HG03066 (cell line): Measurements from ENCODE around the gene ZNF496.
"Not testable (repeated sequence)": the region's sequence is repeated elsewhere in the genome, so short reads cannot be mapped to it uniquely, and the experiment has no call there.

Experiments
- ATAC-seq: cut with Tn5 transposase; IDR thresholded peaks from one replicate; pipeline ENCODE4 v1.9.1; 2021; ENCODE audit warnings: low read depth; ENCODE audit not compliant: unreplicated experiment

ZNF496 gene

GRCh38 chr1:247331525-247332214 lies at the start of gene ZNF496:
Gene ZNF496, minus strand, starts transcription at chr1:247331867. Its CDS starts 2,289 bp downstream, at chr1:247329578.
- peak; percentile 67 for ATAC-seq

DNA sequence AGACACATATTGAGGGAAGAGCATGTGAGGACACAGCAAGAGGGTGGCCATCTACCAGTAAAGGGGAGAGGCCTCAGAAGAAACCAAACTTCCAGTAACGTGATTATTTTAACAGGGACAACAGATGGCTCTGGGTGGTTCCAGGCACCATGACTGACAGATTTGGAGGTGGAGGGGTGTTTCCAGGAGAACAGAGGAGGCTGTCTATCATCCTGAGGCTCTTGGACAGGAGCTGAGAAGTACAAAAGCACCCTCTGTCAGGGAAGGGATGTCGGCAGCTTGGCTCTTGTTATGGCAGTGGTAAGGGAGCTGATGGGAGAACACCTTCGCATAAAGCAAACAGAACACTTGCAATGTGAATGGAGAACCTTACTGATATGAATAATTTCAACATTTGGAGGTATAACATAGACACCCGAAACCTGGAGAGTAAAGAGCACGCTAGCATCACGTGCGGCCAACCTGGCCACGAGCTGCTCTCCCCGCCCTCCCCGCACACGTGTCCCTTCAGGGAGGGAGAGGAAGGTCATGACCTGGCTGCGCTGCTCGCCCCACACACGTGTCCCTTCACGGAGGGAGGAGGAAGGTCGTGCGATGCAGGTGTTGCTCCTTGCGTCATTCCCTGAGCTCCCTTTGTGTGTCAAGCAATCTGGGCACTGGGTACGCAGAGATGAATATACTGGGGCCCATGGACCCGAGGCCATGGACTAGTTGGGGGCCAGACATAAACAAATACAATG lies 46.8 kb upstream of the ZNF496 start:
- no peak for ATAC-seq

DNA sequence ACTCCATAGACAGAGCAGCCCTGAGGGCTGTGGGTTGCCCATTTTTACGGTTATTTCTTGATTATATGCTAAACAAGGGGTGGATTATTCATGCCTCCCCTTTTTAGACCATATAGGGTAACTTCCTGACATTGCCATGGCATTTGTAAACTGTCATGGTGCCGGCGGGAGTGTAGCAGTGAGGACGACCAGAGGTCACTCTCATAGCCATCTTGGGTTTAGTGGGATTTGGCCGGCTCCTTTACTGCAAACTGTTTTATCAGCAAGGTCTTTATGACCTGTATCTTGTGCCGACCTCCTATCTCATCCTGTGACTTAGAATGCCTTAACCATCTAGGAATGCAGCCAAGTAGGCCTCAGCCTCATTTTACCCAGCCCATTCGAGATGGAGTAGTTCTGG lies 46.0 kb upstream of the ZNF496 start:
- ATAC-seq, result not testable (repeated sequence)

DNA sequence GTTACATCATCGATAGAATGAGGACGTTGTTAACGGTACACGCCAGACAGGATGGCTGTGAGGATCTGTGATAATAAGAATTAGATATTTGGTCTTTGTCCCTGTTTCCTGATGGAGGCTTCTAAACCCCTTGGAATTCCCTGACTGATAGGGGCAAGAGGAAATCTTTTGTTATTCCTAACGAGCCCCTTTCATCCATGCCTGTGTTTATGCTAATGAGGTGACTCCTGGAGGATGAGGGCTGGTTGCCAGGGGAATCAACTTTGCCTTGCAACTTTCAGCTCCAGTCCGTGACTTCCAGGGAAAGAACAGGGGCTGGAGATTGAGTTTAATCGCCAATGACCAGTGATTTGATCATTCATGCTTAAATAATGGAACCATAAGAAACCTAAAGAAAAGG lies 45.0 kb upstream of the ZNF496 start:
- ATAC-seq, result no peak

DNA sequence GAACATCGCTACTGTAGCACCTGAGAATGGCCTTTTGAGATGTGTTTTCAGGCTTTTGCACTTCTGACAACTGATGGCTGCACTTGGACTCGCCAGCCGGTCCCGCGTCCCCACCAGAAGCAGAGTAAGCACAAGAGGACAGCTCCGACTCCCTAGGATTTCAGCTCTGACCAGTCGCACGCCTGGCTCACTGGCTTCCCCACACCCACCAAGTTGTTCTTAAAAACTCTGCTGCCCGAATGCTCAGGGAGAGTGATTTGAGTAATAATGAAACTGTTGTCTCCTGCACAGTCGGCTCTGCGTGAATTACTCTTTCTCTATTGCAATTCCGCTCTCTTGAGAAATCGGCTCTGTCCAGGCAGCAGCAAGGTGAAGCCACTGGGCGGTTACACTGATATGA lies 44.1 kb upstream of the ZNF496 start:
- no peak for ATAC-seq

DNA sequence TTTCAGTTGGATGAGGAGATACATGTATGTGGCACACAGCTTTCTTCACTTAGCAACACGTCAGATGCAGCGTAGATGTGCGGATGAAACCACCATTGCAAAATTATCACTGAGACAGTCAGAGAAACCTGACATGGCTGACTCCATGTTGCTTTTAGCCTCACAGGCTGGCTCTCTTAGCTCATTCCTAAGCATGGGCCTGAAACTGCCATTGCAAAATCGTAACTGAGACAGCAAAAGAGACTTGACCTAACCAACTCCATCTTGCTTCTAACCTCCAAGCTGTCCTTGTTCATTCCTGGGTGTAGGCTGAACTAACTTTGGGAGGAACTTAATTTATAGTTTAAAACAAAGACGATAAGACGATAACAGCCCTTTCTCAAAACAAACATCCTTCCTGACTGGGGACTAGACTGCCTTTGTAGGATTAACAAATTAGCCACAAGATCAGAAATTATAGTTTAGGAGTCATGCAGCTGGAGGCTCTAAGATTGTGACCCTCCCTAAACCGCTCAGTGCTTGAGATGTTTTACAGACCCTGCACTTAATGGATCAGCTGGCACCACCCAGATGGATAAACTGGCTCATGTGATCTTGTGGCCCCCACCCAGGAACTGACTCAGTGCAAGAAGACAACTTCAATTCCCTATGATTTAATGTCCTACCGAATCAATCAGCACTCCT lies 43.1 kb upstream of the ZNF496 start:
- ATAC-seq, result not testable (repeated sequence)

GRCh38 chr1:247373721-247374141 lies 42.1 kb upstream of the ZNF496 start:
- no peak for ATAC-seq

DNA sequence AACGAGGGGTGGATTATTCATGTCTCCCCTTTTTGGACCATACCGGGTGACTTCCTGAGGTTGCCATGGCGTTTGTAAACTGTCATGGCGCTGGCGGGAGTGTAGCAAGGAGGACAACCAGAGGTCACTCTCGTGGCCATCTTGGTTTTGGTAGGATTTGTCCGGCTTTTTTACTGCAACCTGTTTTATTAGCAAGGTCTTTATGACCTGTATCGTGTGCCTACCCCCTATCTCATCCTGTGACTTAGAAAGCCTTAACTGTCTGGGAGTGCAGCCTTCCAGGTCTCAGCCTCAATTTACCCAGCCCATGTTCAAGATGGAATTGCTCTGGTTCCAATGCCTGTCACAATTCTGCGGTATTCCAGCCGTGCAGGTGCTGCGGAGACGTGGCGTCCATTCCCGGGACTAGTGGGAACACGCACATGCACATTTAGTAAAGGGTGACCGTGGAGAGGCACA lies 40.2 kb upstream of the ZNF496 start:
- no peak for ATAC-seq

DNA sequence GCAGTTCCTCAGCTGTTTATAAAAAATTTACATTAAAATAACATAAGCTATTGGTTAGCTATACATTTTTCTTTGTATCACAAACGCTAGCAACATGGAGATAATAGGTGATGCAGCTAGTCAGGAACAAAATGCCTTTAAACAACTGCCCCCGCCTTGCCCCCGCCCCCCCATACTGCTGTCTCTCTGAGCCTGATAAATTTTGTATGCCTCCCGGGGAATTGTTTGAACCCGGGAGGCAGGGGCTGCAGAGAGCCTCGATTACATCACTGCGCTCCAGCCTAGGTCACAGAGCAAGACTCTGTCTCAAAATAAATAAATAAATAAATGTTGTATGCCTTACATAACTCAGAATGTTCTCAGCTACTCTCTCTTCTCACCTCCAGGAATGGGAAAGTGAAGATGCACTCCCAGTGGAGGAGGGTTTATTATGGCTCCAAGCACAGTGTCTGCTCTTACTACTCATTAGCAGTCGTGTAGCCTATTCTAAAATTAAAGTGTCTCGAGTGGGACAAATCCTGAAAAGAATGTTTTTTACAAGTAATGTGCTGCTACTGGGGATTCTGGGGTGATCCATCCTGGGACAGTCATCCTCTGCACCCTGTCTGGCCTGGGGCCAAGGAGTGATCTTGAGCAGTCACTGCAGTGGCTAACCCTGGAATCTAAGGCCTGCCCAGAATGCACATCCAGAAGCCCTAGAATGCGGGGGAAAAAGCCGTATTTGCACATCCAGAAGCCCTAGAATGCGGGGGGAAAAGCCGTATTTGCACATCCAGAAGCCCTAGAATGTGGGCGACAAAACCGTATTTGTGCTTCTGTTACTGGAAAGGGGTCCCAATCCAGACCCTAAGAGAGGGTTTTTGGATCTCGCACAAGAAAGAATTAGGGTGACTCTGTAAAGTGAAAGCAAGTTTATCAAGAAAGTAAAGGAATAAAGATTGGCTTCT lies 39.4 kb upstream of the ZNF496 start:
- ATAC-seq, result no peak

GRCh38 chr1:247368490-247369145 lies 37.0 kb upstream of the ZNF496 start:
- ATAC-seq, result no peak

DNA sequence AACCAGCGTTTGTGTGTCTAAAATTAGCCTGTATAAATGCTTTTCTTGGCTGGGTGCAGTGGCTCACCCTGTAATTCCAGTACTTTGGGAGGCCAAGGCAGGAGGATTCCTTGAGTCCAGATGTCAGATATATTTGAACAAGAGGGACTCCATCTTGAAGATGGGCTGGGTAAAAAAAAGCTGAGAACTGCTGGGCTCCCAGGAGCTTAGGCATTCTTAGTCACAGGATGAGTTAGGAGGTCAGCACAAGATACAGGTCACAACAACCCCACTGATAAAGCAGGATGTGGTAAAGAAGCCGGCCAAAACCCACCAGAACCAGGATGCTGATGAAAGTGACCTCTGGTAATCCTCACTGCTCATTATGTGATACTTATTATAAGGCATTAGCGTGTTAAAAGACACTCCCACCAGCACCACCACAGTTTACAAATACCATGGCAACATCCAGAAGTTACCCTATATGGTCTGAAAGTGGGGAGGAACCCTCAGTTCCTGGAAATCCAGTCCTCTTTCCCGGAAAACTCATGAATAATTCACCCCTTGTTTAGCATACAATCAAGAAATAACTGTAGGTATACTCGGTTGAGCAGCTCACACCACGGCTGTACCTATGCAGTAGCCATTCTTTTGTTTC lies 36.2 kb upstream of the ZNF496 start:
- no peak for ATAC-seq

DNA sequence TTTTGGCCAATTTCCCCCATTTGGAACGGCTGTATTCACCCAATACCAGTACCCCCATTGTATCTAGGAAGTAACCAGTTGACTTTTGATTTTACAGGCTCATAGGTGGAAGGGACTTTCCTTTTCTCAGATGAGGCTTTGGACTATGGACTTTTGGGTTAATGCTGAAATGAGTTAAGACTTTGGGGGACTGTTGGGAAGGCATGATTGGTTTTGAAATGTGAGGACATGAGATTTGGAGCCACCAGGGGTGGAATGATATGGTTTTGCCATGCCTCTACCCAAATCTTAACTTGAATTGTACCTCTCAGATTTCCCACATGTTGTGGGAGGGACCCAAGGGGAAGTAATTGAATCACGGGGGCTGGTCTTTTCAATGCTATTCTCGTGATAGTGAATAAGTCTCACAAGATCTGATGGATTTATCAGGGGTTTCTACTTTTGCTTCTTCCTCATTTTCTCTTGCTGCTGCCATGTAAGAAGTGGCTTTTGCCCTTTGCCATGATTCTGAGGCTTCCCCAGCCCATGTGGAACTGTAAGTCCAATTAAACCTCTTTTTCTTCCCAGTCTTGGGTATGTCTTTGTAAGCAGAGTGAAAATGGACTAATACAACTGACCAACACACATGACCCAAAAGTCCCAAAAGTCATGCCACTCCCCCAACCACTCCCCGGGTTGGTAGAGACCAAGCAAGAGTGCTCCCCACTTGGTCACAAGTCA lies 35.4 kb upstream of the ZNF496 start:
- ATAC-seq, result no peak

DNA sequence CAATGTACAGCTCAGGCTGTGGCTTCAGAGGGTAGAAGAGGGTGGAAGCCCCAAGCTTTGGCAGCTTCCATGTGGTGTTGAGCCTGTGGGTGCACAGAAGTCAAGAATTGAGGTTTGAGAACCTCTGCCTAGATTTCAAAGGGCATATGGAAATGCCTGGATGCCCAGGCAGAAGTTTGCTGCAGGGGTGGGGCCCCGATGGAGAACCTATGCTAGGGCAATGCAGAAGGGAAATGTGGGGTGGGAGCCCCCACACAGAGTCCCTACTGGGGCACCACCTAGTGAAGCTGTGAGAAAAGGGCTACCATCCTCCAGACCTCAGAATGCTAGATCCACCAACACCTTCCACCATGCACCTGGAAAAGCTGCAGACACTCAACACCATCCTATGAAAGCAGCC lies 34.7 kb upstream of the ZNF496 start:
- not testable (repeated sequence) for ATAC-seq

DNA sequence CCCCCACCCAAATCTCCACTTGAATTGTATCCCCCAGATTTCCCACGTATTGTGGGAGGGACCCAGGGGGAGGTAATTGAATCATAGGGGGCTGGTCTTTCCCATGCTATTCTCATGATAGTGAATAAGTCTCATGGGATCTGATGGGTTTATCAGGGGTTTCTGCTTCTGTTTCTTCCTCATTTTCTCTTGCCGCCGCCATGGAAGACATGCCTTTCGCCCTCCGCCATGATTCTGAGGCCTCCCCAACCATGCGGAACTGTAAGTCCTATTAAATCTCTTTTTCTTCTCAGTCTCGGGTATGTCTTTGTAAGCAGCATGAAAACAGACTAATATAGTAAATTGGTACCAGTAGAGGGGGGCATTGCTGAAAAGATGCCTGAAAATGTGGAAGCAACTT lies 33.4 kb upstream of the ZNF496 start:
- no peak for ATAC-seq

- ATAC-seq, result not testable (repeated sequence)
Observed at GRCh38 chr1:247363000-247363399, 31.3 kb upstream of the ZNF496 start.

DNA sequence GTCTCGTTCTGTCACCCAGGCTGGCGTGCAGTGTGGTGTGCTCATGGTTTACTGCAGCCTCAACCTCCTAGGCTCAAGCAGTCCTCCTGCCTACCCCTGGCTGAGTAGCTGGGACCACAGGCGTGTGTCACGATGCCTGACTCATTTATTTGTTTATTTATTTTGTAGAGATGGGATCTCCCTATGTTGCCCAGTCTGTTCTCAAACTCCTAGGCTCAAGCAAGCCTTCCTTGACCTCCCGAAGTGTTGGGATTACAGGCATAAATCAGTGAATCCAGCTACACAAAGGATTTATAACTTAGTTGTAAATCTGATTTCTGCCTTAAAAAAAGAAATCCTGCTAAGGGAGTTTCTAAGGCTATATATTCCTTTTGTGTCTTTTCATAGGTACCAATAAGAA lies 30.5 kb upstream of the ZNF496 start:
- ATAC-seq, result no peak

- no peak for ATAC-seq
Observed at GRCh38 chr1:247360991-247361731, 29.5 kb upstream of the ZNF496 start.
